ENCODE data around the gene AP4E1. TPM values are rescaled to one million over a fixed set of nuclear protein-coding genes. Genes with fewer than 3 reads are reported as not detected.

AP4E1 gene
- total RNA-seq, 1 experiment from 2014 or later = 10.1 TPM

GRCh38 chr15:51046799-51047449 lies 138.4 kb downstream of the AP4E1 start:
- no peak overlapping the region for H3K9ac ChIP-seq (ENCODE audit: low read length)
- H2AFZ ChIP-seq (ENCODE audit: low read depth, low read length, poor library complexity, severe bottlenecking) = no peak overlapping the region
- ATAC-seq (no peak), DNase-seq (ENCODE audit: low read depth, low spot score) (no peak)
- intact Hi-C loops (cut with micrococcal nuclease) = no loop called here
- H4K20me1 ChIP-seq (ENCODE audit: insufficient read depth) = no peaks in the 10 kb centered on the region
- TF ChIP-seq CEBPB (IDR thresholded peaks at IDR 0.05; ENCODE audit: low read depth) (no peak), ZFX (IDR thresholded peaks at IDR 0.05) (no peak), CBX3 (IDR thresholded peaks at IDR 0.05; ENCODE audit: low read depth) (no peak), EGR1 (IDR thresholded peaks at IDR 0.05; ENCODE audit: low read depth) (no peak), SIN3A (IDR thresholded peaks at IDR 0.05; ENCODE audit: low read depth) (no peak), RAD21 (IDR thresholded peaks at IDR 0.05; ENCODE audit: low read depth) (no peak), SRF (IDR thresholded peaks at IDR 0.05; ENCODE audit: low read depth) (no peak), ZBTB33 (IDR thresholded peaks at IDR 0.05; ENCODE audit: extremely low read depth, insufficient replicate concordance, low read length) (no peak), TCF7L2 (IDR thresholded peaks at IDR 0.05; ENCODE audit: borderline replicate concordance, extremely low read depth, insufficient read depth, insufficient read length) (no peak)
- no peaks in the 10 kb centered on the region for H3K27me3 ChIP-seq (ENCODE audit: insufficient read depth, low read length)
- POLR2A ChIA-PET = no interaction called here
- H3K79me2 ChIP-seq (ENCODE audit: insufficient read depth, low read length) = no peaks in the 10 kb centered on the region
- no peak overlapping the region for H3K27ac ChIP-seq (ENCODE audit: low read depth, low read length)
- H3K9me2 ChIP-seq (ENCODE audit: insufficient read depth) = no peaks in the 10 kb centered on the region
- peaks cover 7 to 10% of the 10 kb centered on the region in 2 experiments; a peak in 3 of 4 replicates for H3K4me1 ChIP-seq (ENCODE audit: control insufficient read depth in 1 of 2, insufficient read depth in 2 of 2, low read length in 2 of 2)
- H3K4me3 ChIP-seq (replicated peaks in 1 of 2; ENCODE audit: low read depth in 1 of 2, low read length in 2 of 2) = no peak overlapping the region
- RAD21 ChIA-PET (ENCODE audit: low non-redundant PET in 1 of 2, low total read pairs in 2 of 2, uncharacterized antibody in 2 of 2, unreplicated experiment in 2 of 2) = no interaction called here
- no peaks in the 10 kb centered on the region for H3K9me3 ChIP-seq (ENCODE audit: control insufficient read depth in 1 of 2, insufficient read depth in 1 of 2, low read depth in 1 of 2, low read length in 2 of 2)
- H3K36me3 ChIP-seq (ENCODE audit: control insufficient read depth in 1 of 2, insufficient read depth in 2 of 2, low read length in 2 of 2) = no peaks in the 10 kb centered on the region
- CTCF ChIA-PET = no interaction called here
- H3K4me2 ChIP-seq (ENCODE audit: low read length) = no peak overlapping the region
- BruUV-seq (replicated peaks) = no TSS peak
